ENCODE data around the gene RMND5A.
A peak's percentile ranks its signal among the peaks of the same experiment; 100 is the strongest.
"Not testable (repeated sequence)": the region's sequence is repeated elsewhere in the genome, so short reads cannot be mapped to it uniquely, and the experiment has no call there.

The RMND5A gene

GRCh38 chr2:86719637-86720539, at the start of gene RMND5A:
RMND5A (plus strand) TSS chr2:86720291; CDS start chr2:86720668, 377 bp downstream.
- TF ChIP-seq CTCF (IDR thresholded peaks at IDR 0.05), result not testable (repeated sequence)

- TF ChIP-seq CTCF (IDR thresholded peaks at IDR 0.05), result no peak
Observed at GRCh38 chr2:86671337-86671981, 48.6 kb upstream of the RMND5A start.

- no peak for TF ChIP-seq CTCF (IDR thresholded peaks at IDR 0.05)
Observed at GRCh38 chr2:86672027-86672545, 48.0 kb upstream of the RMND5A start.

- no peak for TF ChIP-seq CTCF (IDR thresholded peaks at IDR 0.05)
Observed at GRCh38 chr2:86673011-86673410, 47.1 kb upstream of the RMND5A start.

GRCh38 chr2:86673986-86674670, 46.0 kb upstream of the RMND5A start:
- TF ChIP-seq CTCF (IDR thresholded peaks at IDR 0.05), result no peak

GRCh38 chr2:86675104-86675503, 45.0 kb upstream of the RMND5A start:
- TF ChIP-seq CTCF (IDR thresholded peaks at IDR 0.05), result no peak

- TF ChIP-seq CTCF (IDR thresholded peaks at IDR 0.05), result peak; percentile 48
Observed at GRCh38 chr2:86675511-86676015, 44.5 kb upstream of the RMND5A start.
